ACHN (cell line): ENCODE measurements around the gene NDUFA8.
"Not testable (repeated sequence)": the region's sequence is repeated elsewhere in the genome, so short reads cannot be mapped to it uniquely, and the experiment has no call there.

Source experiments
- DNase-seq: peaks from one replicate; pipeline ENCODE4 v3.0.0-alpha.2; 2015
- in situ Hi-C: cut with HindIII; loops from 2 replicates; pipeline ENCODE4 v1.10.0; 2017; ENCODE audit warnings: low sequenced_read_pairs, low pct_ligation_motif_present, low pct_unique_long_range_greater_than_20kb

Gene NDUFA8

DNA sequence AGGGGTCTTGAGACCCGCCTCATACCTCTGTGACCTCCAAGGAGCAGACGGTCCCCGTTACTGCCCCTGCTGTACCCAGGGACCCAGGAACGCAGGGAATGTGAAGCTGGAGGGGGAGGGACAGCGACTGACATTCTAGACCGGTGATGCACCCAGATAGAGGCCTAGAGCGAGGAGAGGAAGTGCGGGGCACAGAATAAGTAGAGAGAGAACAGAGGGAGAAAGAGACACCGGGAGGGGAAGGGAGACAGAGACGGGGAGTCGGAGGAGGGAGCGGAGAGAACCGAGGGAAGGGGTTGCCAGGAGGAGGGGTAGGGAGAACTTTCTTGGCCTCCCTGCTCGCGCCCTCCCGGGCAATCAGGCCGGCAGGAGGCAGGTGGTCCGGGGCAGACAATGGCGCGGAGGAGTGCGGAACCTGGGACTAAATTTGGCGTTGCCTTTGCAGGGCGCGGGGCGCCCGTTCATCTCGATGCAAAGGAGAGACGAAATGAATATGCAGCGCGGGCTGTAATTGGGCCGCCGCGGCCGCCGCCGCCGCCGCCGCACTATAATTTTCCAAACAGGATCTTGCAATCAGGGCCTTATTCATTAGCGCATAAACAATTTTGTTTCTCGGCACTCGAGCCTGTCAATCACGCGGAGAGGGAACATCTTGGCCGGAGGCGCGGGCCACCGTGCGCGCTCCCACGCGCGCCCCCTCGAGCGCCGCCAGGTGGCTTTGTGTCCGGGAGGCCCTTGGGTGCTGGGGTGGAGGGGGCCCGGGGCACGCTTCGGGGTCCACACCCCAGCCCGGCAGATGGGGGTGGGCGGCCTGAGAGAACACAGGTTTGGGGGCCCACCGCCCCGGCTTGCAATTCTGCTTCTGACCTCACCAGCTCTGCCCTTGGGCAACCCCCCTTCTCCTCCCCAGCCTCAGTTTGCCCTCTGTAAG, 33.0 kb downstream of the NDUFA8 start:
- DNase-seq = peak; percentile 55
- in situ Hi-C loops = no loop called here

DNA sequence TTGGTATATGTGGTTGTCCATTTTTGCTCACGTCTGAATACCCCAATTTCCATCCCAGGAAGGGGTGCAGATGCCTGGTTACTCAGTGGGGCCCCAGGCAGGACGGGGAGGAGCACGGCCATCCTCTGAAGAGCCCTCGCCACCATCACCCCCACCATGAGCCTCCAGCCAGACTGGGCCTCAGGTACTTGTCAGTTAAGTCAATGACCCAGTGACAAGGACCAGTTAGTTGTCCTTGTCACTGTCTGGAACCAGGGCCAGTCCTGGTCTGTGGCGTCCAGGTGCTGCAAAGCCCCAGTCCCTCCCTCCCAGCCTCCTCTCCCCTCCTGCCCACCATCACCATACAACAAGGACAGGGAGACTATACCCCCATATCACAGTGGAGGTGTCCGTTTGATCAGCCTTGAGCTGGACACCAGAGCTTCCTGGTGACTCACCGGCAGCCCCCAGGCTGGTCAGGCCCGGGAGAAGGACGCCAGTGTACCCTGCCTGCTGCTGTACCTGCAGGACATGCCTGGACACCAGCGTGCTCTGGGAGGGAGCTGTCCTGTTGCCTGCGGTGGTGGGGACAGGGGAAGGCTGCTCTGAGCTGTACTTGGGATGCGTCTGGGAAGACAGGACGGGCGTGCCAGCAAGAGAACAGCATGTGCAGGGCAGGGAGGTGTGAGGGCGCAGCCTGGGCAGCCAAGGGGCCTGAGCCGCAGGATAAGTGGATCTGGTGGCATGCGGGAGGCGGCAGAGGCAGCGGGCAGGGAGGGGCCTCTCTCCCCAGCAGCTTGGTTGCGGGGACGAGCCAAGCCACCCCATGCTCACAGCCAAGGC, 33.9 kb downstream of the NDUFA8 start:
- peak; percentile 27 for DNase-seq
- in situ Hi-C loops = no loop called here

DNA sequence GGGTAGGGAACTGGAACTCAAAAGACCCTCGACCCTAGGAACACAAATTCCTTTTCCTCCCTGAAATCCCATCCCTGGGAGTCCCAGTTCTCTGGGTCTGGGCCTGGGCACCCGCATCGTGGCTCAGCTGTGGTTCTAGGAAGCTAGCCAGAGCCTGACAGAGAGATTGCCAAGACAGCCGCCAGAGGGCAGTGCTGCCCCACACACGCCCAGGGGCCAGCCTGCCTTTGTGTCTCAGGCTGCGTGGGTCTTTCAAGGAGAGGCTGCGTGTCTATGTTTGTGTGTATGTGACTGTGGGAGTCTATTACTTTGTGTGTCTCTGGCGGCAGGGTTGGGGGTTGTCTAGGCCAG, 34.4 kb downstream of the NDUFA8 start:
- DNase-seq = peak; percentile 62
- in situ Hi-C loops = no loop called here

DNA sequence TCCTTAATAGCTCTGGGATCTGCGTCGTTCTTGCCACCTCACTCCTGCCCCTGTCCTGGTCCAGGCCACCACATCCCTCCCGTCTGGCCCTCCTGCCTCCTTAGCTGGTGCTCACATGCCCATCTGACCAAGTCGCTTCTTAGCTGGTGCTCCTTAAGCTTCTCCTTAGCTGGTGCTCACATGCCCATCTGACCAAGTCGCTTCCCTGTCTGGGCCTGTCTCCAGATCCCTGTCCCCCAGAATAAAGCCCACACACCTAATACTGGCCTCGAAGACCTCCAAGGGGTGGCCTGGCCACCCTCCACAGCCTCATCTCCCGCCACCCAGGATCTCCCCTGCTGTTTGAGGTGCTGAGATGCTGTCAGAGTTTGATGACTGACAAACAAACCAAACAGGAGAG, 35.1 kb downstream of the NDUFA8 start:
- in situ Hi-C loops = no loop called here
- DNase-seq = no peak

DNA sequence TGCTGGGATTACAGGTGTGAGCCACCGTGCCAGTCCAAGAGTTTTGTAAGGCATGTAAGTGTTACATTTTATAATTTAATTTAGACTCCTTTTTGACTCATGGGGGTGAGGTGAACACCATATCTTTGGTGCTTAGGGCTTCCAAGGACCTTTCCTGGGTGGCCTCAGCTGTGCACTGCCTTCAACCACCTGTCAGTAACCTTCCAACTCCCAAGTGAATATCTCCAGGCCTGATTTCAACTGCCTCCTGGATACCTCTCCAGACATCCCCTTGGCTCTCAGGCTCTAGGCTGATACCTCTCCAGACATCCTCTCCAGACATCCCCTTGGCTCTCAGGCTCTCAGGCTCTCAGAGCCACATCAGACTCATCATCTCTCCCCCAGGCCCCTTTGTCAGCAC, 35.5 kb downstream of the NDUFA8 start:
- in situ Hi-C loops = no loop called here
- no peak for DNase-seq

DNA sequence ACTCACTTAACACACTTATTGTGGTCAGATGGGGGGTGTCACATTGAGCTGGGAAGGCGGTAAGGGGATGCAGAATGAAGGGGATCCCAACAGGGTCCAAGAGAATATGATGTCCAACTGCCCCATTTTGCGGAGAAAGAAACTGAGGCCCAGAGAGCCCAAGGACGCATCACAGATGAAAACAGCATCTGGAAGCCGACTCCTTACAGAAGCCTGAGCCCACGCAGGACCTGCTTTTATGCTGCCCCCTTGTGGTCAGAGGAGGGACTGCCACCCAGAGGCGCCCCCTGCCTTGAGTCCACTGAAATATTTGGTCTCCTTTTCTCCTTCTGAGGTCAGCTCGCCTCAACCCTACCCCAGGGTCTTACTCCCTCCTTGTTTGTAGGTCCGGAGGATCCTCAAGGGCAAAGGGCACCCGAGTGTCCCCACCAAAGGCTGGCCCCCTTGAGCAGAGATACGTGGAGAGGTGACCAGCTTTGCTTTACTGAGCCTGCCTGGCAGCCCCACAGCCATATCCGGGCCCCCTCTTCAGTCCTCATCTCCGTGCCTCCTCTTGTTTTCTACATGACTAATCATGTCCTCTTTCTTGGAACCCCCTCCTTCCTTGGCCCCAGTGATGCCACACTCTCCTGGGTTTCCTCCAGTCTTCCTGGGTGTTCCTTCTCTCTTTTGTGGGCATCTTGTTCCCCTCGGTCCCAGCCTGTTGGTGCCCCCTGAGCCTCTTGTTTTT, 36.5 kb downstream of the NDUFA8 start:
- in situ Hi-C loops = no loop called here
- DNase-seq = peak; percentile 62

DNA sequence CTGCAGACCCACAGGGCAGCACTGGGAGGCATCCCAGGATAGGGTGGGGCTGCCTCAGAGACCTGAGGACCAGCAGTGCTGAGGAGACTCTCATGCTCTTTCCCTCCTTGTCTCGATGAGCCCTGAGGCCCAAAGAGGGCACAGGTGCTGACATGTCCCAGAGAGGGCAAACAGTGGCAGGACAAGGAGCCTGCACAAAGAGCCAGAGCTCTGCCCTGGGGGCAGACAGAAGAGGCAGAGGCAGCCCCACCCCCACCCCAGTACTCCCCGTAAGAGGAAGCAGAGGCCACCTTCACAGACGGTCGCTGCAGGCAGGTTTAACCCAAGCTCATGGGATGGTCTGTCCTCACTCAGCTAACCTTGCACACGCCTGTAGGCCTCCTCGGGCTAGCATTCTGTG, 37.1 kb downstream of the NDUFA8 start:
- in situ Hi-C loops = no loop called here

DNA sequence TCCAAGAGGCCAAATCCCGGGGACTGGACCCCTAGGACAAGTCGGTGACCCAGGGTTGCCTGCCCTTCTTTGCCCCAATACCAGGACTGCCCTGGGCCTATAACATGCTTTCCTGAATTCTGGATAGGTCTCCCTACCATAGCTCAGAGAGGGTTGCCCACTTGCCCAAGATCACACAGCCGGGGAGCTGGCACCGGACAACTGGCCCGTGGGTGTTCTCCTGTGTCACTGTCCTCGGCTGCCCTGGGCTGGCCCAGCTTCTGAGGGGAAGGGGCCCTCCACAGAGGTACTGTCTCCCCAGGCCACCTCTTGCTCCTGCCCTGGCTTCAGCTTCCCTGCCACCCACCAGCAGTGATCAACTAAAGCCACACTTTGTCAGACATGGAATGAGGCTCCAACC, 37.6 kb downstream of the NDUFA8 start:
- no peak for DNase-seq
- in situ Hi-C loops = no loop called here

More for the DNA sequence above, 37.1 kb downstream of the NDUFA8 start:
- DNase-seq = no peak

DNA sequence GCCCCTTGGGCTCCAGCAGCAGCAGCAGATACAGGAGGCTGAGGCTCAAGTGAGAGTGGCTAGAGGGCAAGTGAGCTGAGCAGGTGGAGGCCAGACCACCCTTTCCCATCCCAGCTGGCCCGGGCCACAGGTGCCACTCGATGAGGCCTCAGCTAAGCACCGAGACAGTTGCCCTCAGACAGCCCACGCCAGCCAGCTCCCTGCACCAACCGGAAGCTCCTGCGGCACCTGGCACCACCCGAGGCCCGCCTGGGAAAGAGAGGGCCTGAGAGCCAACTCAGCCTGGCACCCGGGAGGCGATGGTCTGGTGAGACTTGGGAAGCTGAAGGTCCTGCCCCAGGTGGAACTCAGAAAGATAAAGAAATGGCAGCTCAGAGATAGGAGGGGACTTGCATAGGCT, 38.2 kb downstream of the NDUFA8 start:
- in situ Hi-C loops = no loop called here
- DNase-seq = no peak

DNA sequence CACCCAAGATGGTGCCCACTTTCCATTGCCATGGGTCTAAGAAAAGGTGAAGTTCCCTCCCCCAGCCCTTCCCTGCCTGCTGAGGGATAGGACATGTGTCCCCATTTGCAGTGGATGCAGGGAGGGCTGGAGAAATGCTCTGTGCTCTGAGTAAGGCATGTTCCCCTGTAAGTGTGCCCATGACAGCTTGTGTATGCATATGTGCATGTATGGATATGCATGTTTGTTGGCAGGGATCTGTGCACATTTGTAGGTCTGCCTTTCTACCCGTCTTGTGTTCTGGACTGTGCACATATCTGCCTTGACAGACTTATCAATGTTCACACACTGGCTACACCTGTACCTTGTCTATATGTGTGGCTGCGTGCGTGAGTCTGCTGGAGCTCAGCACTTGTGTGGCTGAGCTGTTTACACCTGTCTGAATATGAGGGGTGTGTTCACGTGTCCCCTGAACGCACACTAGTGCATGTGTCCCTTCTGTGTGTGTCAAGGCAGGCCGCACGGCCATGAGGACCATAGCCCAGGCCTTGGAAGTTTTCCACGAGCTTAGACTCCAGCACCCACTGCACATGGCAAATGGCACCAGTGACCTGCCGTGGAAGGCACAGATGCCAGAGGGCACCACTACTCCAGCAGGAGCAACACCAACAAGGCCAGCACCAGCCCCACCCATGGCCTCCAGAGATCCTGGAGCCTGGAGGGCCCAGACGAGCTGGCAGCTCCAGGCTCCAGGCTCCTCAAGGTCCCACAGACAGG, 39.1 kb downstream of the NDUFA8 start:
- no peak for DNase-seq
- in situ Hi-C loops = no loop called here

DNA sequence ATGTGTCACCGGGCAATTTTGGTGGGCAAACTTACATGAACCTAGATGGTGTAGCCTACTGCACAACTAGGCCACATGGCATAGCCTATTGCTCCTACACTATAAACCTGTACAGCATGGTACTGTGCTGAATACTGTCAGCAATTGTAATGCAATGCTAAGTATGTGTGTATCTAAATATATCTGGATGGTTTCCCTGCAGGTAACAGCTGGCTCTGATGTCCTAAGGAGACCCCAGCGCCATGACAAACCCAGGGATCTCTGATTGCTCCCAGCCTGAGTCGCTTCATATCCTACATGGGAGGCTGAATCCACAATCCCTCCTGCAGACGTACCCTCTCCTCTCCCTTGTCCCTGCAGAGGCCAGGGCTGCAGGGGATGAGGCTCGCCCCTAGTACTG, 39.9 kb downstream of the NDUFA8 start:
- DNase-seq = no peak
- in situ Hi-C loops = no loop called here

DNA sequence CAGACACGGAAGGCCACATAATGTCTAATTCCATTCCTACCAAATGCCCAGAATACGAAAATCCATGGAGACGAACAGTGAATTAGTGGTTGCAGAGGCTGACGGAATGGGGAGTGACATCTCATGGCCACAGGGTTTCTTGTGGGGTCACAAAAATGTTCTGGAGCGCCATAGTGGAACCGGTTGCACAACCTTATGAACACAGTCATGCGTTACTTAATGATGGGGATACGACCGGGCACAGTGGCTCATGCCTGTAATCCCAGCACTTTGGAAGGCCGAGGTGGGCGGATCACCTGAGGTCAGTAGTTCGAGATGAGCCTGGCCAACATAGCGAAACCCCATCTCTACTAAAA, 40.4 kb downstream of the NDUFA8 start:
- no peak for DNase-seq
- in situ Hi-C loops = no loop called here

DNA sequence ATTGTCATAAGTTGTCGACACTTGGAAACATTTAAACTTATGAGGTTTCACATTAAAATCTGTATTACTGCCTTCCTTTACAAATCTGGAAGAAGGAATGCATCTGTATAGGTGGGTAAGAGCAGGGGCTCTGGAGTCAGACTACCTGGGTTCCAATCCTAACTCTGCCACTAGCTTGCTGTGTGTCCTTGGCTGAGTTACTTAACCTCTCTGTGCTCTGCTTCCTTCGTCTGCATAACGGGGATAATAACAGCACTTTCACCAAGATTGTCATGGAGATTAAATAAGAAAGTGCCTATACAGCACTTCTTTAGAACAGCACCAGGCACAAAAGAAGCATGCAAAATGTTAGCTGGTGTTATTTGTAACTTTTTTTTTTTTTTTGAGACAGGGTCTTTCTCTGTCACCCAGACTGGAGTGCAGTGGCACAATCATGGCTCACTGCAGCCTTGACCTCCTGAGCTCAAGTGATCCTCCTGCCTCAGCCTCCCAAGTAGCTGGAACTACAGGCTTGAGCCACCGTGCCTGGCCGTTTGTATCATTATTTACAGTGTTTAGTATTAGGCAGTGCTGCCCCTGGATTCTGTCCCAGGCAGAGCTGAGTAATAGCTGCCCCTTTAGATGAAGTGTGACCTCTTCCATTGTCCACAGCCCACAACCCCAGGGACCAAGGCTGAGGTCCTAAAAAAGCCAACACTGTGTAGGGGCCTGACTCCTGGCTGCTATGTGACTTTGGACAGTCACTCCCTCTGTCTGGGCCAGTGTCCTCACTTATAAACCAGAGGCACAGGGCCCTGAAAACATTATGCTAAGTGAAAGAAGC, 41.0 kb downstream of the NDUFA8 start:
- DNase-seq = no peak
- in situ Hi-C loops = no loop called here

DNA sequence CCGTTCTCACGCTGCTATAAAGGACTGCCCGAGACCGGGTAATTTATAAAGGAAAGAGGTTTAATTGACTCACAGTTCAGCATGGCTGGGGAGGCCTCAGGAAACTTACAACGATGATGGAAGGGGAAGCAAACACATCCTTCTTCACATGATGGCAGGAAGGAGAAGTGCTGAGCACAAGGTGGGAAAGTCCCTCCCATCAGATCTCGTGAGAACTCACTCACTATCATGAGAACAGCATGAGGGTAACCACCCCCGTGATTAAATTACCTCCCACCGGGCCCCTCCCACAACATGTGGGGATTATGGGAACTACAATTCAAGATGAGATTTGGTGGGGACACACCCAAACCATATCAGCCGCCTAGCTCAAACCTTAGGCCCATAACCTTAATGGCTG, 42.3 kb downstream of the NDUFA8 start:
- DNase-seq, in situ Hi-C loops: not testable (repeated sequence)

DNA sequence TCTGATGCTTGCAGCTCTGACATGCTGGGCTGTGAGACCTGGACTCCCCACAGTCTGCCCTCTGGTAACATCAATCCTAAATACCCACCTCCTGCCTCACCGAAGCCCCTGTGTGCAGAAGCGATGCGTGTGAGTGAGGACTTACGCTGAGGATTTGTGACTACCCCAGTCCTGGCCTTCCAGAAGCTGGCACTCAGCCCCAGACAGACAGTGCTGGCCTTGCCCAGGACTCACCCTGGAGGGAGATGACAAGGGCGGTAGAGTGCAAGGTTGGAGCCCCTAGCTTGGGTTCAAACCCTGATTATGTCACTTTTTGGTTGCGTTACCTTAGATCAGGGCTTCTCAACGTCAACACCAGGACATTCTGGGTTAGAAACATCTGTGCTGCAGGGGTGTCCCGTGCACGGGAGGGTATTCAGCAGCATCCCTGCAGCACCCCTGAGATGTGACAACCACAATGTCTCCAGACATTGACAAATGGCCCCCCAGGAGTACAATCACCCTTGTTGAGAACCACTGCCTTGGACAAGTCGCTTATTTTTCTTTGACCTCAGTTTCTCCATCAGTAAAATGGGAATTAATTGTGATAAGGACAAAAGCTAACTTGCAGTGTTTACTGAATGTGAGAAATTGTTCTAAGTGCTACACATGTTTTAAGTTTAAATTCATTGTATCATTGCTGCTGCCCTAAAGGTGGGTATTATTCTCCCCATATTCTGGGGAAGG, 43.0 kb downstream of the NDUFA8 start:
- in situ Hi-C loops = no loop called here

DNA sequence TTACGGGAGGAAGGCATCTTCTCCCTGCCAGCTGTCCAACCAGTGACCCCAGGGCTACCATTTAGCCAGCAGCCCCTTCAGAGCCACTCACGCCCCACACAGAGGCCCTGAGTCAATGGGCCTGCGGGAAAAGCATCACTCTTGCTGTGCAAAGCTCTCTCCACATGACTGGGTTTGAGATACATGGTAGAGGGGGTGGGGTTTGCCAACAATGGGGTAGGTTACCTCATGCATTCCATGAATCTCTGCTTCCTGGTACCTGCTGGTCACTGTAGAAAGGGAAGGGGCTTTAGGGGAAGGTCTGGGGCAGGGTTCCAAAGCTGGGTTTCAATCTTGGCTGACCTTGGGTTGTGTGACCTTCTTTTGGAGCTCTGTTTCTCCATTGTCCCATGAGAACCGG, 43.5 kb downstream of the NDUFA8 start:
- DNase-seq = no peak
- in situ Hi-C loops = no loop called here

More for the DNA sequence above, 43.0 kb downstream of the NDUFA8 start:
- DNase-seq = no peak
